GM12878 (cell line): ENCODE results near the gene GANC. TPM values are rescaled to one million over a fixed set of nuclear protein-coding genes. Genes with fewer than 3 reads are reported as not detected.

ENCODE experiments used
- ATF2 ChIP-seq: IDR thresholded peaks from 2 replicates; pipeline ENCODE4 v1.6.1; 2012; ENCODE audit warnings: low read length, inconsistent platforms
- CBX3 ChIP-seq: fragments of 200-600 bp; sonication (generic); IDR thresholded peaks from 2 replicates; pipeline ENCODE4 v1.6.1; 2016; ENCODE audit warnings: low read depth, borderline replicate concordance
- CHD1 ChIP-seq: IDR thresholded peaks from 2 replicates; pipeline ENCODE4 v1.6.1; 2012; ENCODE audit warnings: low read depth, low read length, improper control_type of control experiment
- FOXK2 ChIP-seq: fragments of 450-650 bp; IDR thresholded peaks from 2 replicates; pipeline ENCODE4 v1.6.1; 2017; ENCODE audit warnings: mild to moderate bottlenecking, moderate library complexity
- GABPA ChIP-seq: IDR thresholded peaks from 2 replicates; pipeline ENCODE4 v1.6.1; 2014; ENCODE audit warnings: antibody characterized with exemption, low read depth, mild to moderate bottlenecking, inconsistent platforms
- HDAC6 ChIP-seq: fragments of 200-600 bp; sonication (generic); IDR thresholded peaks from one replicate; pipeline ENCODE4 v1.8.0; 2017; ENCODE audit warnings: antibody characterized with exemption; ENCODE audit not compliant: unreplicated experiment
- HSF1 ChIP-seq: fragments of 150-350 bp; IDR thresholded peaks from 2 replicates; pipeline ENCODE4 v1.6.1; 2014; ENCODE audit warnings: mild to moderate bottlenecking, low read depth, low read length
- IKZF1 ChIP-seq: fragments of 450-650 bp; conservative IDR thresholded peaks from 2 replicates; pipeline ENCODE4 v1.6.1; 2017; ENCODE audit warnings: antibody characterized with exemption, mild to moderate bottlenecking
- KLF5 ChIP-seq: fragments of 450-650 bp; IDR thresholded peaks from 2 replicates; pipeline ENCODE4 v1.6.1; 2014; ENCODE audit warnings: mild to moderate bottlenecking; ENCODE audit not compliant: partially characterized antibody
- MTA2 ChIP-seq: fragments of 450-650 bp; IDR thresholded peaks from 2 replicates; pipeline ENCODE4 v1.6.1; 2016; ENCODE audit warnings: low read depth, mild to moderate bottlenecking, moderate library complexity
- MTA3 ChIP-seq: IDR thresholded peaks from 2 replicates; pipeline ENCODE4 v1.6.1; 2012; ENCODE audit warnings: low read length, inconsistent platforms, borderline replicate concordance
- NR2C1 ChIP-seq: fragments of 450-650 bp; IDR thresholded peaks from 2 replicates; pipeline ENCODE4 v1.6.1; 2017; ENCODE audit warnings: antibody characterized with exemption, mild to moderate bottlenecking, moderate library complexity
- POLR2AphosphoS5 ChIP-seq: IDR thresholded peaks from 2 replicates; pipeline ENCODE4 v1.6.1; 2011; ENCODE audit warnings: mild to moderate bottlenecking, low read length, inconsistent platforms
- POU2F2 ChIP-seq: IDR thresholded peaks from 3 replicates; pipeline ENCODE4 v1.6.1; 2011; ENCODE audit warnings: low read depth, mild to moderate bottlenecking, low read length, borderline replicate concordance
- RCOR1 ChIP-seq: conservative IDR thresholded peaks from 2 replicates; pipeline ENCODE4 v1.6.1; 2012; ENCODE audit warnings: low read depth, low read length, improper control_type of control experiment
- REST ChIP-seq: IDR thresholded peaks from 2 replicates; pipeline ENCODE4 v1.6.1; 2012; ENCODE audit warnings: mild to moderate bottlenecking, low read depth, low read length
- SMAD1 ChIP-seq: fragments of 450-650 bp; IDR thresholded peaks from 2 replicates; pipeline ENCODE4 v1.6.1; 2018; ENCODE audit warnings: mild to moderate bottlenecking, low read depth; ENCODE audit not compliant: partially characterized antibody
- SMARCA5 ChIP-seq: fragments of 450-650 bp; IDR thresholded peaks from 2 replicates; pipeline ENCODE4 v1.6.1; 2017; ENCODE audit warnings: mild to moderate bottlenecking
- SP1 ChIP-seq: IDR thresholded peaks from one replicate; pipeline ENCODE4 v1.6.1; 2011; ENCODE audit warnings: low read depth, low read length
- TCF12 ChIP-seq: IDR thresholded peaks from 2 replicates; pipeline ENCODE4 v1.6.1; 2011; ENCODE audit warnings: low read depth, mild to moderate bottlenecking, low read length
- YY1 ChIP-seq: IDR thresholded peaks from 2 replicates; pipeline ENCODE4 v1.6.1; 2011; ENCODE audit warnings: low read depth, mild to moderate bottlenecking, low read length
- ZBED1 ChIP-seq: IDR thresholded peaks from 2 replicates; pipeline ENCODE4 v1.6.1; 2016; ENCODE audit warnings: borderline replicate concordance
- polyA plus RNA-seq, 11 experiments: library from polyadenylated mRNA; depleted of rRNA in 4 of 11; unstranded in 6 of 11; stranded (reverse) in 5 of 11; fragments of >200 nt; fragmentation: Nextera tagmentation in 4 of 11; fragmentation: Illumina TruSeq in 1 of 11; extraction: Ambion mirVana in 4 of 11; extraction: Trizol in 1 of 11; gene quantifications; 1 replicate in 1 of 11; 2 replicates in 10 of 11; pipeline versions ENCODE4 v1.2.1 to v1.2.3, GENCODE V29; 2011 to 2016; ENCODE audit warnings: inconsistent platforms in 2 of 11, missing spikeins in 2 of 11, low read depth in 1 of 11
- total RNA-seq, 4 experiments: library from RNA; depleted of rRNA in 3 of 4; stranded (reverse); fragments of >200 nt in 3 of 4; fragmentation: Illumina TruSeq in 1 of 4; extraction: Trizol in 1 of 4; gene quantifications; 2 replicates each; pipeline versions ENCODE4 v1.2.1 to v1.2.3, GENCODE V29; 2013 to 2021
- TF ChIP-seq, protein P1 (sequence below): fragments of 450-650 bp; IDR thresholded peaks from 2 replicates; pipeline ENCODE4 v1.6.1; 2017; ENCODE audit warnings: mild to moderate bottlenecking

GANC gene
- total and polyA plus RNA-seq, 10 of the 15 experiments (the other 5 are each of a cell fraction or from before 2014, with no cell fraction given) = 11.3 to 35.3 (median 23.0) TPM

GRCh38 chr15:42272939-42273899, at the start of gene GANC, which contains the start of gene TMEM87A (continued):
- TF ChIP-seq TCF12 = peak; percentile 59; the same call in 1 of the 2 replicates
- TF ChIP-seq IKZF1 = peak; percentile 81
- TF ChIP-seq YY1 = peak; percentile 96
- TF ChIP-seq NR2C1 = peak; percentile 65
- TF ChIP-seq MTA3 = no peak; the same call in 1 of the 2 replicates
- peak; percentile 15; the same call in 1 of the 2 replicates for TF ChIP-seq SMARCA5
- peak; percentile 90 for TF ChIP-seq GABPA
- peak; percentile 99 for TF ChIP-seq POLR2AphosphoS5
- TF ChIP-seq REST = no peak
- peak; percentile 93 for TF ChIP-seq SMAD1
- peak; percentile 52 for TF ChIP-seq SP1
- TF ChIP-seq CBX3 = no peak
- peak; percentile 60 for TF ChIP-seq MTA2
- TF ChIP-seq KLF5 = peak; percentile 91
- TF ChIP-seq POU2F2 = no peak
- no peak for TF ChIP-seq ATF2
- no peak for TF ChIP-seq CHD1
- TF ChIP-seq ZBED1 = 0 out of 2 replicates have a peak, but pooled peaks have one; percentile 23
- TF ChIP-seq HSF1 = no peak
- no peak for TF ChIP-seq HDAC6
- no peak; the same call in 1 of the 2 replicates for TF ChIP-seq FOXK2
- TF ChIP-seq, protein P1, sequence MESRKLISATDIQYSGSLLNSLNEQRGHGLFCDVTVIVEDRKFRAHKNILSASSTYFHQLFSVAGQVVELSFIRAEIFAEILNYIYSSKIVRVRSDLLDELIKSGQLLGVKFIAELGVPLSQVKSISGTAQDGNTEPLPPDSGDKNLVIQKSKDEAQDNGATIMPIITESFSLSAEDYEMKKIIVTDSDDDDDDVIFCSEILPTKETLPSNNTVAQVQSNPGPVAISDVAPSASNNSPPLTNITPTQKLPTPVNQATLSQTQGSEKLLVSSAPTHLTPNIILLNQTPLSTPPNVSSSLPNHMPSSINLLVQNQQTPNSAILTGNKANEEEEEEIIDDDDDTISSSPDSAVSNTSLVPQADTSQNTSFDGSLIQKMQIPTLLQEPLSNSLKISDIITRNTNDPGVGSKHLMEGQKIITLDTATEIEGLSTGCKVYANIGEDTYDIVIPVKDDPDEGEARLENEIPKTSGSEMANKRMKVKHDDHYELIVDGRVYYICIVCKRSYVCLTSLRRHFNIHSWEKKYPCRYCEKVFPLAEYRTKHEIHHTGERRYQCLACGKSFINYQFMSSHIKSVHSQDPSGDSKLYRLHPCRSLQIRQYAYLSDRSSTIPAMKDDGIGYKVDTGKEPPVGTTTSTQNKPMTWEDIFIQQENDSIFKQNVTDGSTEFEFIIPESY = no peak; the same call in 1 of the 2 replicates
- peak; percentile 74; the same call in 1 of the 2 replicates for TF ChIP-seq RCOR1
